Measurements from ENCODE around the gene FLAD1.

Gene FLAD1

GRCh38 chr1:154982897-154983648, at the start of gene FLAD1:
Gene FLAD1, plus strand, starts transcription at chr1:154983344. Its CDS starts 351 bp downstream, at chr1:154983695.
- no peak for TF ChIP-seq CTCF (IDR thresholded peaks at IDR 0.05; ENCODE audit: extremely low read depth, insufficient read depth, missing control alignments)

GRCh38 chr1:154934358-154934948, 48.7 kb upstream of the FLAD1 start:
- no peak for DNase-seq (ENCODE audit: low spot score)
- in situ Hi-C loops (cut with MboI; ENCODE audit: low pct_unique_long_range_greater_than_20kb, low sequenced_read_pairs, unreplicated experiment): no loop called here
- no peak for TF ChIP-seq CTCF (IDR thresholded peaks at IDR 0.05; ENCODE audit: extremely low read depth, insufficient read depth, missing control alignments)

More at GRCh38 chr1:154982897-154983648, at the start of gene FLAD1:
- peak; percentile 97 for DNase-seq (ENCODE audit: low spot score)
- in situ Hi-C loops (cut with MboI; ENCODE audit: low pct_unique_long_range_greater_than_20kb, low sequenced_read_pairs, unreplicated experiment): no loop called here

GRCh38 chr1:154935749-154936554, 47.2 kb upstream of the FLAD1 start:
- in situ Hi-C loops (cut with MboI; ENCODE audit: low pct_unique_long_range_greater_than_20kb, low sequenced_read_pairs, unreplicated experiment): no loop called here
- no peak for DNase-seq (ENCODE audit: low spot score)
- no peak for TF ChIP-seq CTCF (IDR thresholded peaks at IDR 0.05; ENCODE audit: extremely low read depth, insufficient read depth, missing control alignments)

GRCh38 chr1:154936555-154937084, 46.5 kb upstream of the FLAD1 start, which contains the start of gene PMVK:
Gene PMVK, minus strand, starts transcription at chr1:154936719. Its CDS starts 34 bp downstream, at chr1:154936685.
- in situ Hi-C loops (cut with MboI; ENCODE audit: low pct_unique_long_range_greater_than_20kb, low sequenced_read_pairs, unreplicated experiment): no loop called here
- peak; percentile 94 for DNase-seq (ENCODE audit: low spot score)
- peak; percentile 49 for TF ChIP-seq CTCF (IDR thresholded peaks at IDR 0.05; ENCODE audit: extremely low read depth, insufficient read depth, missing control alignments)

- peak; percentile 21 for TF ChIP-seq CTCF (IDR thresholded peaks at IDR 0.05; ENCODE audit: extremely low read depth, insufficient read depth, missing control alignments)
- DNase-seq (ENCODE audit: low spot score): peak; percentile 87
- in situ Hi-C loops (cut with MboI; ENCODE audit: low pct_unique_long_range_greater_than_20kb, low sequenced_read_pairs, unreplicated experiment): no loop called here
Measured at GRCh38 chr1:154937085-154937987, 45.8 kb upstream of the FLAD1 start.

Data from GM13977 (cell line).